H1 (cell line): ENCODE results near the gene SYNGR3. TPM values are rescaled to one million over a fixed set of nuclear protein-coding genes. Genes with fewer than 3 reads are reported as not detected.

Source experiments
- CTCF ChIA-PET: fragments of 300-600 bp; sonication (Branson Sonifier 250); formaldehyde crosslinking; loops from one replicate; lab custom pipeline; 2021; ENCODE audit not compliant: partially characterized antibody; lab: Charles Lee
- POLR2A ChIA-PET: fragments of 300-600 bp; sonication (Branson Sonifier 250); formaldehyde crosslinking; loops from one replicate; lab custom pipeline; 2021; ENCODE audit warnings: inconsistent platforms; ENCODE audit not compliant: partially characterized antibody; lab: Charles Lee
- DNase-seq, 2 experiments: peaks; one replicate each; pipeline versions ENCODE4 v3.0.0 to v3.0.0-alpha.2; 2010 to 2022; ENCODE audit warnings: low spot score in 2 of 2, low read depth in 1 of 2, mixed read lengths in 1 of 2
- FAIRE-seq: peaks from 2 replicates; lab custom pipeline; 2011; peaks lifted over from hg19 to GRCh38; lab: Jason Lieb, UNC
- H2AFZ ChIP-seq: 2 replicates; pipeline ENCODE4 v1.8.1; 2012; ENCODE audit warnings: low read length, inconsistent platforms
- H2AK5ac ChIP-seq: 2 replicates; pipeline ENCODE4 v1.6.1; 2013; ENCODE audit warnings: low read depth, low read length
- H2BK120ac ChIP-seq: replicated peaks from 2 replicates; pipeline ENCODE3; 2013; ENCODE audit warnings: low read depth, low read length, inconsistent platforms
- H2BK12ac ChIP-seq: 2 replicates; pipeline ENCODE4 v1.6.1; 2013; ENCODE audit warnings: low read depth, low read length
- H2BK15ac ChIP-seq: 2 replicates; pipeline ENCODE4 v1.6.1; 2013; ENCODE audit warnings: low read length
- H2BK20ac ChIP-seq: 2 replicates; pipeline ENCODE4 v1.6.1; 2013; ENCODE audit warnings: low read length
- H2BK5ac ChIP-seq: 2 replicates; pipeline ENCODE4 v1.6.1; 2013; ENCODE audit warnings: low read depth, low read length
- H3K14ac ChIP-seq: 2 replicates; pipeline ENCODE4 v1.6.1; 2013; ENCODE audit warnings: inconsistent platforms; ENCODE audit not compliant: insufficient read length
- H3K18ac ChIP-seq: 2 replicates; pipeline ENCODE4 v1.6.1; 2013; ENCODE audit warnings: low read length; ENCODE audit errors: extremely low read depth
- H3K23ac ChIP-seq: 2 replicates; pipeline ENCODE4 v1.6.1; 2013; ENCODE audit warnings: inconsistent platforms; ENCODE audit not compliant: insufficient read length
- H3K23me2 ChIP-seq: 2 replicates; pipeline ENCODE4 v1.6.1; 2013; ENCODE audit warnings: low read depth, low read length
- H3K27ac ChIP-seq: 2 replicates; pipeline ENCODE4 v1.6.1; 2011; ENCODE audit warnings: low read depth, low read length, inconsistent platforms
- H3K27me3 ChIP-seq, 4 experiments: replicated peaks in 1 of 4; 1 replicate in 1 of 4; 2 replicates in 3 of 4; pipeline versions ENCODE4 v1.6.1 to v1.8.1; 2011 to 2013; ENCODE audit warnings: low read length in 3 of 4, mild to moderate bottlenecking in 3 of 4, inconsistent platforms in 2 of 4, mixed read lengths in 2 of 4, moderate library complexity in 1 of 4; ENCODE audit not compliant: control insufficient read depth in 3 of 4, insufficient read depth in 3 of 4; ENCODE audit errors: extremely low read depth in 1 of 4
- H3K36me3 ChIP-seq, 4 experiments: 2 replicates each; pipeline versions ENCODE4 v1.6.1 to v1.8.1; 2011 to 2013; ENCODE audit warnings: mild to moderate bottlenecking in 4 of 4, low read length in 3 of 4, moderate library complexity in 2 of 4, control low read depth in 1 of 4, inconsistent platforms in 1 of 4; ENCODE audit not compliant: insufficient read depth in 4 of 4, control insufficient read depth in 2 of 4
- H3K4ac ChIP-seq: replicated peaks from 2 replicates; pipeline ENCODE3; 2013; ENCODE audit warnings: low read length, low read depth, mixed read lengths, inconsistent platforms; ENCODE audit not compliant: insufficient read length
- H3K4me1 ChIP-seq, 4 experiments: replicated peaks in 1 of 4; 1 replicate in 1 of 4; 2 replicates in 3 of 4; pipeline versions ENCODE4 v1.6.1 to v1.8.1; 2011 to 2013; ENCODE audit warnings: low read length in 3 of 4, inconsistent platforms in 2 of 4, mixed read lengths in 1 of 4; ENCODE audit not compliant: insufficient read depth in 4 of 4, control insufficient read depth in 3 of 4
- H3K4me2 ChIP-seq, 2 experiments: 2 replicates each; pipeline versions ENCODE4 v1.6.1 to v1.8.1; 2011 to 2013; ENCODE audit warnings: low read depth in 2 of 2, low read length in 2 of 2, control low read depth in 1 of 2, inconsistent platforms in 1 of 2, mild to moderate bottlenecking in 1 of 2; ENCODE audit not compliant: insufficient read depth in 1 of 2
- H3K4me3 ChIP-seq, 4 experiments: fragments of 200-600, 300-600 bp in 1 of 4; sonication (generic), shearing (Covaris generic), sonication (Bioruptor Twin) in 1 of 4; 2 replicates each; pipeline versions ENCODE4 v1.5.1 to v1.8.1; 2011 to 2016; ENCODE audit warnings: low read length in 4 of 4, low read depth in 3 of 4, control low read depth in 2 of 4, inconsistent platforms in 2 of 4, mild to moderate bottlenecking in 2 of 4, mixed read lengths in 1 of 4, moderate library complexity in 1 of 4; ENCODE audit not compliant: insufficient read depth in 2 of 4; ENCODE audit errors: extremely low read depth in 1 of 4
- H3K56ac ChIP-seq: replicated peaks from 2 replicates; pipeline ENCODE3; 2013; ENCODE audit warnings: low read depth, mild to moderate bottlenecking, mixed read lengths, low read length, inconsistent platforms; ENCODE audit not compliant: insufficient read length
- H3K79me1 ChIP-seq: 2 replicates; pipeline ENCODE4 v1.6.1; 2013; ENCODE audit warnings: low read depth, low read length, control low read depth
- H3K79me2 ChIP-seq, 2 experiments: 2 replicates each; pipeline versions ENCODE4 v1.6.1 to v1.8.1; 2012 to 2013; ENCODE audit warnings: low read length in 2 of 2, mild to moderate bottlenecking in 2 of 2, inconsistent platforms in 1 of 2; ENCODE audit not compliant: insufficient read depth in 2 of 2, control insufficient read depth in 1 of 2
- H3K9ac ChIP-seq, 4 experiments: replicated peaks in 1 of 4; 1 replicate in 1 of 4; 2 replicates in 3 of 4; pipeline versions ENCODE4 v1.6.1 to v1.8.1; 2011 to 2013; ENCODE audit warnings: low read depth in 3 of 4, low read length in 3 of 4, control low read depth in 2 of 4, mild to moderate bottlenecking in 2 of 4, moderate library complexity in 2 of 4, inconsistent platforms in 1 of 4; ENCODE audit errors: extremely low read depth in 1 of 4
- H3K9me3 ChIP-seq, 2 experiments: 2 replicates each; pipeline versions ENCODE4 v1.6.1 to v1.8.1; 2012 to 2013; ENCODE audit warnings: mild to moderate bottlenecking in 2 of 2, moderate library complexity in 2 of 2, control low read depth in 1 of 2, inconsistent platforms in 1 of 2, low read depth in 1 of 2, low read length in 1 of 2, mixed read lengths in 1 of 2; ENCODE audit not compliant: insufficient read depth in 2 of 2
- H4K20me1 ChIP-seq, 2 experiments: replicated peaks in 1 of 2; 2 replicates each; pipeline versions ENCODE3 to v1.8.1; 2011 to 2013; ENCODE audit warnings: inconsistent platforms in 2 of 2, low read length in 2 of 2, mild to moderate bottlenecking in 1 of 2; ENCODE audit not compliant: insufficient read depth in 2 of 2, control insufficient read depth in 1 of 2
- H4K5ac ChIP-seq: 2 replicates; pipeline ENCODE4 v1.6.1; 2013; ENCODE audit warnings: low read length, low read depth, mixed read lengths, inconsistent platforms; ENCODE audit not compliant: insufficient read length
- H4K8ac ChIP-seq: 2 replicates; pipeline ENCODE4 v1.8.0; 2013; ENCODE audit warnings: mild to moderate bottlenecking, moderate library complexity, low read length, inconsistent platforms; ENCODE audit not compliant: insufficient read depth; ENCODE audit errors: extremely low read depth
- H4K91ac ChIP-seq: replicated peaks from 2 replicates; pipeline ENCODE3; 2013; ENCODE audit warnings: low read length, mixed read lengths, inconsistent platforms; ENCODE audit not compliant: insufficient read length
- BCL11A ChIP-seq, 2 experiments: IDR thresholded peaks; one replicate each; pipeline ENCODE4 v1.6.1; 2011; ENCODE audit warnings: low read depth in 2 of 2, low read length in 2 of 2, mild to moderate bottlenecking in 2 of 2
- CEBPB ChIP-seq: IDR thresholded peaks from 2 replicates; pipeline ENCODE4 v1.6.1; 2012; ENCODE audit warnings: low read depth, low read length
- CHD2 ChIP-seq: IDR thresholded peaks from 2 replicates; pipeline ENCODE4 v1.6.1; 2012; ENCODE audit warnings: low read length, improper control_type of control experiment
- POLR2A ChIP-seq, 2 experiments: IDR thresholded peaks; 1 replicate in 1 of 2; 2 replicates in 1 of 2; pipeline ENCODE4 v1.6.1; 2011; ENCODE audit warnings: low read depth in 2 of 2, low read length in 2 of 2, mild to moderate bottlenecking in 2 of 2; ENCODE audit errors: control extremely low read depth in 1 of 2
- SIRT6 ChIP-seq: IDR thresholded peaks from one replicate; pipeline ENCODE4 v1.7.1; 2012; ENCODE audit warnings: low read length, inconsistent platforms
- WGBS, 2 experiments: shearing (Covaris generic) in 1 of 2; methylation state at CpG; one replicate each; pipeline versions ENCODE4 v1.1.6 to v1.1.7; 2013 to 2015; ENCODE audit warnings: low lambda C conversion rate in 2 of 2, mixed read lengths in 2 of 2, inconsistent platforms in 1 of 2, low coverage in 1 of 2, missing lambda C conversion rate in 1 of 2; ENCODE audit not compliant: insufficient replicate concordance in 2 of 2, insufficient coverage in 1 of 2, insufficient read length in 1 of 2; ENCODE audit errors: extremely low coverage in 1 of 2, missing lambda C conversion rate in 1 of 2; 5-methylcytosine and 5-hydroxymethylcytosine counted together
- polyA plus RNA-seq, 7 experiments: library from polyadenylated mRNA; depleted of rRNA in 3 of 7; stranded (reverse) in 5 of 7; unstranded in 2 of 7; fragments of >200 nt in 5 of 7; fragments of 200-250 nt in 2 of 7; gene quantifications; 1 replicate in 5 of 7; 2 replicates in 1 of 7; 4 replicates in 1 of 7; pipeline versions ENCODE4 v1.2.1 to v1.2.3, GENCODE V29; 2011 to 2013; ENCODE audit warnings: missing spikeins in 2 of 7, mixed read lengths in 2 of 7
- total RNA-seq: library from RNA; stranded (reverse); fragmentation: NEBNext Ultra II Directional; extraction: Animal tissue kit (Norgen Biotek cat#: 25700); gene quantifications from 2 replicates; pipeline ENCODE4 v1.2.1, GENCODE V29; 2021

SYNGR3 gene
- total and polyA plus RNA-seq, 2 of the 8 experiments (the other 6 are each of a cell fraction or from before 2014, with no cell fraction given), result 36.2 to 49.9 TPM

- no peaks in the 10 kb centered on the region for H3K23me2 ChIP-seq
- WGBS, 2 experiments, result 91% methylated on average over 18 of the region's 19 CpGs; no CpG with 5 or more reads in 1 of the 2 experiments
- H3K79me1 ChIP-seq, result 0 out of 2 replicates have a peak, but pooled peaks cover 2% of the 10 kb centered on the region
- no peak overlapping the region for H2BK12ac ChIP-seq
- H4K8ac ChIP-seq, result no peak overlapping the region
- DNase-seq (no peak), FAIRE-seq (no peak)
- no peaks in the 10 kb centered on the region for H3K9me3 ChIP-seq
- H4K91ac ChIP-seq, result no peak overlapping the region
- no peak overlapping the region for H2BK15ac ChIP-seq
- no peak overlapping the region for H3K18ac ChIP-seq
- peaks cover 0 to 15% (median 7%) of the 10 kb centered on the region in 4 experiments; a peak in 5 of 7 replicates for H3K4me1 ChIP-seq
- H4K20me1 ChIP-seq, result peaks cover 19 to 49% of the 10 kb centered on the region in 2 experiments
- H3K4me2 ChIP-seq, result no peak overlapping the region
- no peak overlapping the region for H3K14ac ChIP-seq
- no peak overlapping the region for H3K27ac ChIP-seq
- H2BK20ac ChIP-seq, result no peak overlapping the region
- H2BK5ac ChIP-seq, result no peak overlapping the region
- no peak overlapping the region for H4K5ac ChIP-seq
- H3K9ac ChIP-seq, result no peak overlapping the region
- no peaks in the 10 kb centered on the region for H3K27me3 ChIP-seq
- no peak overlapping the region for H3K4me3 ChIP-seq
- ChIA-PET CTCF (interaction anchor here (1.3 to 2.8 kb wide), 2 partner anchors 15 to 21 kb away, joined by 3 to 6 read pairs; no protein-coding TSS in a partner anchor), POLR2A (interaction anchor here (0.6 to 2.8 kb wide), 3 partner anchors 49 to 154 kb away, joined by 3 to 9 read pairs (median 5); partner anchors contain the start of gene TRAF7)
- no peak overlapping the region for H2AK5ac ChIP-seq
- H3K56ac ChIP-seq, result no peak overlapping the region
- peaks cover 0 to 18% of the 10 kb centered on the region in 2 experiments; a peak in 2 of 4 replicates for H3K79me2 ChIP-seq
- no peak overlapping the region for H2BK120ac ChIP-seq
- peaks cover 24 to 52% (median 42%) of the 10 kb centered on the region in 4 experiments for H3K36me3 ChIP-seq
- H3K23ac ChIP-seq, result no peak overlapping the region
- H3K4ac ChIP-seq, result no peak overlapping the region
- no peak overlapping the region for H2AFZ ChIP-seq
- TF ChIP-seq CEBPB (no peak), SIRT6 (no peak), BCL11A (IDR thresholded peaks at IDR 0.05; ENCODE audit: low read depth in 2 of 2, low read length in 2 of 2) (no peak), POLR2A (IDR thresholded peaks at IDR 0.05; ENCODE audit: control extremely low read depth in 1 of 2, low read depth in 2 of 2, low read length in 2 of 2) (no peak), CHD2 (no peak)
Measured at GRCh38 chr16:2001035-2001434, 11.3 kb downstream of the SYNGR3 start.
